GM12801 (cell line): ENCODE measurements around the gene KRTAP5-11.

Experiments used
- CTCF ChIP-seq: IDR thresholded peaks from one replicate; pipeline ENCODE4 v1.5.1; 2011; ENCODE audit warnings: control low read depth; ENCODE audit not compliant: insufficient read length; ENCODE audit errors: extremely low read depth

Gene KRTAP5-11

GRCh38 chr11:71582309-71582895 is at the start of gene KRTAP5-11:
Gene KRTAP5-11, minus strand, starts transcription at chr11:71582875. Its CDS starts 38 bp downstream, at chr11:71582837.
- TF ChIP-seq CTCF, result no peak

- no peak for TF ChIP-seq CTCF
Measured at GRCh38 chr11:71581826-71582225, 849 bp downstream of the KRTAP5-11 start.

GRCh38 chr11:71580057-71581003 is 2.3 kb downstream of the KRTAP5-11 start:
- TF ChIP-seq CTCF, result no peak

- no peak for TF ChIP-seq CTCF
Measured at GRCh38 chr11:71577469-71578004, 5.1 kb downstream of the KRTAP5-11 start.

- TF ChIP-seq CTCF, result no peak
Measured at GRCh38 chr11:71575723-71576424, 6.8 kb downstream of the KRTAP5-11 start.

GRCh38 chr11:71574418-71574817 is 8.3 kb downstream of the KRTAP5-11 start:
- TF ChIP-seq CTCF, result no peak

- no peak for TF ChIP-seq CTCF
Measured at GRCh38 chr11:71572811-71573210, 9.9 kb downstream of the KRTAP5-11 start.
